Urothelium cell line (cell line): Measurements from ENCODE around the gene FOXN3.

Experiments
- DNase-seq: peaks from one replicate; pipeline ENCODE4 v3.0.0; 2011; ENCODE audit warnings: low spot score, mixed read lengths
- FAIRE-seq: peaks from 2 replicates; lab custom pipeline; 2011; peaks lifted over from hg19 to GRCh38; lab: Jason Lieb, UNC

FOXN3 gene, protein sequence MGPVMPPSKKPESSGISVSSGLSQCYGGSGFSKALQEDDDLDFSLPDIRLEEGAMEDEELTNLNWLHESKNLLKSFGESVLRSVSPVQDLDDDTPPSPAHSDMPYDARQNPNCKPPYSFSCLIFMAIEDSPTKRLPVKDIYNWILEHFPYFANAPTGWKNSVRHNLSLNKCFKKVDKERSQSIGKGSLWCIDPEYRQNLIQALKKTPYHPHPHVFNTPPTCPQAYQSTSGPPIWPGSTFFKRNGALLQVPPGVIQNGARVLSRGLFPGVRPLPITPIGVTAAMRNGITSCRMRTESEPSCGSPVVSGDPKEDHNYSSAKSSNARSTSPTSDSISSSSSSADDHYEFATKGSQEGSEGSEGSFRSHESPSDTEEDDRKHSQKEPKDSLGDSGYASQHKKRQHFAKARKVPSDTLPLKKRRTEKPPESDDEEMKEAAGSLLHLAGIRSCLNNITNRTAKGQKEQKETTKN

GRCh38 chr14:89417091-89417464 lies at the start of gene FOXN3:
Gene FOXN3 (minus strand): TSS chr14:89417233. CDS start chr14:89412476, 4,757 bp downstream.
- no peak for FAIRE-seq

GRCh38 chr14:89466484-89466883 lies 49.5 kb upstream of the FOXN3 start:
- no peak for FAIRE-seq
- DNase-seq: no peak

More at GRCh38 chr14:89417091-89417464, at the start of gene FOXN3:
- DNase-seq: peak; percentile 81

DNA sequence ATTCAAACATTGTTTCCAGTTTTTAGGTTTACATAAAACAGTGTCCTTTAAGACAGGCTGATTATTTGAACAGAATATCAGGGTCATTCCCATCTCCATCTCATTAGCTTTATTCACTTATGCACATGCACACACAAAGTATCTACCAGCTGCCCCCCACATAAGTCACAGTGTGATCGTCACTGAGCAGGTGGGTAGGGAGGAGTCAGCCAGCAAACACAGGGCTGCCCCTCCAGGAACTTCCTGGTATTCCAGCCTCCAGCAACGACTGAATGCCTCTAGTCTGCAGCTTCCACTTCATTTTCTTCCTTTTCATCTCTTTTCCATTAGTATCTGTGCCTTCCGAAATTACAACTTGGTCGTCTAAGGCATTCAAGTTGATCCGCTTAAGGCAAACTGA lies 48.8 kb upstream of the FOXN3 start:
- FAIRE-seq (no peak), DNase-seq (no peak)

DNA sequence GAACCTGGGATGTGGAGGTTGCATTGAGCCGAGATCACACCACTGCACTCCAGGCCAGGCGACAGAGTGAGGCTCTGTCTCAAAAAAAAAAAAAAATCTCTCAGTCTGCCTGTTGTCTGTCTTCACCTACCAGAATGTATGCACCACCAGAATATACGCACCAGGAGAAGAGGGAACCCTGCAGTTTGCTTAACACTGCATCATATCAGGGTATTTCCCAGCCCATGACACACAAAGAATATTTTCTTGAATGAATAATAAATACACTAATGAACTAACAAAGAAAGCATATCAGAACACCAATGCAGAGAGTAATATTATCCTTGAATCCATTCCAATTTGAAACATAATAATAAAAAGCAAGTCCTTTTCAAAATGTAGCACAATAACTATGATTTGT lies 44.2 kb upstream of the FOXN3 start:
- DNase-seq: no peak
- FAIRE-seq: no peak

DNA sequence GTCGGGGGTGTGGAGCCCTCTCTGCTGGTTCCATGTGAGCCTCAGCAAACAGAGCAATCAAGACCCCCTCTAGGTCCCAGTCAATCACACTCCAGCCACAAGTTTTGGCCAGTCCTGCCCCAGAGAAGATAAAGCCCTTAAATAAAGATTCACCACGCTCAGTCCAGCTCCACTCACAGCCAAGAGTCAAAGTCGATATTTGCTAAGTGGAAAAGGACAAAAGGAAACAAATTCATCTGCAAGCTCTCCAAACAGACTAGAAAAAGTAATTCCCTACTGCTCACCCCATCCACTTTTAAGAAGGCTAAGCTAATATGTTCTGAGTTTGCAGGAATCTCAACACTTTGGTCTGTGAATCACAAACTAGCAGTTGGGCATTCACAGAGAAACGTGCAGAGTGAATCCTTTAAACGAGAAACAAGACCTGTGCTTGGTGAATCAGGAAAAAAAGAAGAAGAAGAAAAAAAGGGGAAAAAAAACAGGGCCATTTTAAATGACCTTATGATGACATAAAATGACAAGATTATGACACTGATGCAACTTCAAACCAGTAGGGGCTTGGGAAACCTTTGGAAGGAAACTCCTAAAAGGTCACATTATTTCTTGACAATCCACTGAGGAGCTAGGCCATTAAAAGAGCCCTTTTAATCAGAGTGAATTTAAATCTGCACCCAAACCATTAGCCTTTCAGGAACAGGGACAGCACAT lies 41.8 kb upstream of the FOXN3 start:
- no peak for FAIRE-seq
- no peak for DNase-seq

DNA sequence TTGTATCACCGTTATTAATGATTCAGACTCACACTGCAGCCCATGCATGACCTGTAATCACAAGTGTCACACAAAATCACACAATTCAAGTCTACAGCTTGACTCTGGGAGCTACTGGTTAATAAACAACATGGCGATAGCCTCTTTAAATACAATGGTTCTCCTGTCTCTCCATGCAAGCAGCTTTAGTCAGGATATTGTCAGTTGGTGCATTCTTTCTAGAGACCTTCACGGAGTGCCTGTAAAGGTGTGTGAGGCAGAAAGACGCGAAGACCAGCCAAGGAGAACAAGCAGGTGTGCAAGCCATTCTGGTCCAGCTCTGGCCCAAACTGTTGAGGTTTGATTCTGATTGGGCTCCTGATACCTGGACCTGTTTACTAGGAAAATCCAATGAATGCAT lies 40.0 kb upstream of the FOXN3 start:
- DNase-seq: no peak
- no peak for FAIRE-seq

GRCh38 chr14:89455412-89455811 lies 38.4 kb upstream of the FOXN3 start:
- no peak for FAIRE-seq
- DNase-seq: no peak

DNA sequence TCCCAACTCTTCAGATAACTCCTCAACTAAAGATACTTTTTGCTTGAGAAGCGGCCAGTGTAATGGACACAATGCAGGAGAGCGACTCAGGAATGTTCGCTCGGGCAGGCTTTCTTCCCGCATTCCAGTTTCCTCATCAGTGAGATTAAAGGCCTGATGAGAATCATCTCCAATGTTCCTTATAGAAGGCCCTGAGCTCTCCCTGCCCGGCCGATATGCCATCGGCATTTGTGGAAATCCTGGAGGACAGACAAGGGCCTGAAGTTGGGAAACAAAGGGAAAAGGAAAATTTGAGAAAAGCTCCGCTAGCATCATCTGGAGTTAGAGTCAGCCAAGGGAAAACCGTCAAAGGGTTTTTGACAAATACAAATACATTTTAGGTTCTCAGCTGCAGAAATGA lies 38.0 kb upstream of the FOXN3 start:
- FAIRE-seq: no peak

GRCh38 chr14:89452281-89452680 lies 35.2 kb upstream of the FOXN3 start:
- FAIRE-seq: no peak
- DNase-seq: no peak

More for the DNA sequence above, 38.0 kb upstream of the FOXN3 start:
- DNase-seq: no peak

GRCh38 chr14:89451229-89451628 lies 34.2 kb upstream of the FOXN3 start:
- FAIRE-seq (no peak), DNase-seq (no peak)

- no peak for DNase-seq
- no peak for FAIRE-seq
Measured at GRCh38 chr14:89447182-89447944, 30.3 kb upstream of the FOXN3 start.

GRCh38 chr14:89445273-89445973 lies 28.4 kb upstream of the FOXN3 start:
- DNase-seq: no peak

GRCh38 chr14:89444516-89445125 lies 27.6 kb upstream of the FOXN3 start:
- DNase-seq (no peak), FAIRE-seq (no peak)

More at GRCh38 chr14:89445273-89445973, 28.4 kb upstream of the FOXN3 start:
- FAIRE-seq: no peak

GRCh38 chr14:89444044-89444443 lies 27.0 kb upstream of the FOXN3 start:
- FAIRE-seq (no peak), DNase-seq (no peak)

DNA sequence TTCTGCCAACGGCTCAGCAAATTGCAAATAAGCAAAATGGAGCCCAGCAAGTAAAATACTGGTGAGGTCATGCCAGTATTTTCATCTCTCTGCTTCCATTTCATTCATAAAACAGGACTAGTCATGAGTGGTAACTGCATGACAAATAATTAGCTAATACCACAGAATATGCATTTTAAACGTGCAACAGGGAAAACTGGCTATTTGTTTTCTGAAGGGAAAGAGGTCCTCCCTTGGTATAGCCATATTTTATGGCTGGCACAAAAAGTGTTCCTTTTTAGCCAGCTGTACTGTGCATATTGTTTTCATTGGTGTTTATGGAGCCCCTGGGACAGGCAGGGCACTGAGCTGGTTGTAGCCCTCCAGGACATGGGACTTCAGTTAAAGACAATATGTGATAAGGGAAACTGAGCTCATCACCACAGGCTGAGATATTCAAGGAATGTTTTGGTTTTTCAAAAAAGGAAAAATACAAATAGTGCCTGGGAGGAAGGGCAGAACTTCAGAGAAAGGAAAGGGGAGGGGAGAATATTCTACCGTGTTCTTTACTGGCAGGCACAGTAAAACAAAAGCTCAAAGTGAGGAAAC lies 26.1 kb upstream of the FOXN3 start:
- DNase-seq (no peak), FAIRE-seq (no peak)

DNA sequence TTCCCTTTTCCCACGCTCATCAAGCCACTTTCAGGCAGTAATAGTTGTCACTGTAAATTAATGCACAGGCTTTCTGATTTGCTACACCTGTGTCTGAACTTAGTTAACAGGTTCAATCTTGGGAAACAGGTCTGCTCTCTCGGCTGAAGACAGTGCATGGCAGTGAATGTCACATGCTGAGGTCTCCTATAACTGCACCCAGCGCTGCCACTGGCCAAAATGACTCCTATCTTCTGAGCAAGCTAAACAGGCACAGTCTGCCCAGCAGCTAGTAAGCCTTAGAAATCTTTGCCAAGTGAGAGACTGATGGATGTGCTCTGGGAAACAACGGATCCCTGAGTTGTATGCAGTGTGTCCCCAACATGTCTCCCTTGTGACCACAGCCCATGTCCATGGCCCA lies 25.2 kb upstream of the FOXN3 start:
- FAIRE-seq: no peak
- no peak for DNase-seq

DNA sequence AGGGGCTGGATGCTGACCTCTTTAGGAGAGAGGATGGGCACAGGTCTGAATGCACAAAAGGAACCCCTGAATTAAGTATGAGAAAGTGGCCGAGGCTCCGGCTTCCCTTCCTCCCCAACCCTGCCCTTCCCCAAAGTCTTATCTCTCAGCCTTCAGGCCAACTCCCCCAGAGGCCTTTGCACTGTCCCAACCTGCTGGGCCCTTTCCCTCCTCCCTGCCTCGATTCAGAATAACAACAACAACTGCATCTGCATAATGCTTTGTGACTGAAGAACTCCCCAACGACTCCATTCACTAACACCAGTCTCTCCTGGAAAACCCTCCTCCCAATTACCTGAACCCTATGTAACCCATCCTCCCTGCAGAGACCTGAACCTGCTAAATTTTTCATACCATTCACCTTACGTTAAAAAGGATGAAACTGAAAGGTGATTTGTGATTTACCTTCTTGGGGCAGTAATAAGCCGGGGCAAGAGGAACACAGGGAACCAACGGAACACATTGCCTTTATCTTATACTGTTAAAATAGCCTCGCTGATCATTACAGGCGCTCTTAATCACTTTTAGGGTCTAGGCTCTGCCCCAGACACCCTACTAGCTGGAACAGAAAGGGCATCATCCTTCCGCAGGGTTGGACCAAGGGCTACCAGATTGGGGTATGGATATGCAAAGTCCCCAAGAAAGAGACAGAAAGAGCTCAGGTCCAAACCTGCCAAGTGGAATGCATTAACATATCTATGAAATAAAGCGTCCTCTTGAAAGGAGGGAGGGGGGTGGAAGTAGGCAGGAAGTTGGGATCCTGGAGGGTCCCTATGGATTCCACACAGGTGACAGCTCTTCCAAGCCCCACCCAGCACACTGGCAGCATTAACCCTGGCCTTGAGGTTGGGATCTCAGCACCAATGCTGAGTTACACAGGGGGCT lies 24.2 kb upstream of the FOXN3 start:
- FAIRE-seq: no peak
- DNase-seq: no peak

GRCh38 chr14:89435892-89436656 lies 19.0 kb upstream of the FOXN3 start:
- no peak for DNase-seq
- FAIRE-seq: no peak
